Caco-2 (cell line): Measurements from ENCODE around the gene GRK5. TPM values are rescaled to one million over a fixed set of nuclear protein-coding genes. Genes with fewer than 3 reads are reported as not detected.

Experiments used
- BruUV-seq: library from RNA; stranded (reverse); fragments of 400-500 nt; replicated peaks from 2 replicates; lab custom pipeline; 2021; lab: Mats Ljungman, UMichigan
- CTCF ChIA-PET: fragments of 300-600 bp; sonication (Branson Sonifier 250); formaldehyde crosslinking; loops from one replicate; lab custom pipeline; 2022; ENCODE audit warnings: antibody characterized with exemption; lab: Charles Lee
- POLR2A ChIA-PET: fragments of 300-600 bp; sonication (Branson Sonifier 250); formaldehyde crosslinking; loops from one replicate; lab custom pipeline; 2022; ENCODE audit warnings: antibody characterized with exemption; lab: Charles Lee
- DNase-seq, 2 experiments: peaks; one replicate each; pipeline versions ENCODE4 v3.0.0 to v3.0.0-alpha.2; 2020 to 2022
- H3K27me3 ChIP-seq: replicated peaks from 2 replicates; pipeline ENCODE4 v1.6.0; 2011; ENCODE audit warnings: low read length; ENCODE audit not compliant: control insufficient read depth, insufficient read depth
- H3K36me3 ChIP-seq: 2 replicates; pipeline ENCODE4 v1.5.1; 2011; ENCODE audit warnings: low read length; ENCODE audit not compliant: control insufficient read depth, insufficient read depth
- H3K4me1 ChIP-seq: fragments of 250-450 bp; sonication (Bioruptor Pico); 2 replicates; pipeline ENCODE4 v1.5.1; 2020; ENCODE audit warnings: mild to moderate bottlenecking
- H3K4me3 ChIP-seq: 2 replicates; pipeline ENCODE4 v1.5.1; 2011; ENCODE audit warnings: low read depth, mild to moderate bottlenecking, control low read depth, low read length
- H3K9me3 ChIP-seq: fragments of 250-450 bp; sonication (Bioruptor Pico); 2 replicates; pipeline ENCODE4 v1.5.1; 2020; ENCODE audit warnings: mild to moderate bottlenecking, moderate library complexity
- H3K27ac Mint-ChIP-seq: one replicate; pipeline ENCODE4 v1.8.0; 2022; ENCODE audit warnings: mixed read lengths; ENCODE audit not compliant: unreplicated experiment
- H3K27me3 Mint-ChIP-seq: one replicate; pipeline ENCODE4 v1.8.0; 2022; ENCODE audit warnings: mixed read lengths; ENCODE audit not compliant: insufficient read depth, unreplicated experiment
- H3K36me3 Mint-ChIP-seq: one replicate; pipeline ENCODE4 v1.8.0; 2022; ENCODE audit warnings: mild to moderate bottlenecking, mixed read lengths; ENCODE audit not compliant: insufficient read depth, unreplicated experiment
- H3K4me1 Mint-ChIP-seq: one replicate; pipeline ENCODE4 v1.8.0; 2022; ENCODE audit warnings: low read depth, mixed read lengths; ENCODE audit not compliant: unreplicated experiment
- H3K4me3 Mint-ChIP-seq: one replicate; pipeline ENCODE4 v1.8.0; 2022; ENCODE audit warnings: mild to moderate bottlenecking, moderate library complexity, mixed read lengths; ENCODE audit not compliant: unreplicated experiment
- H3K9me3 Mint-ChIP-seq: one replicate; pipeline ENCODE4 v1.8.0; 2022; ENCODE audit warnings: mixed read lengths; ENCODE audit not compliant: unreplicated experiment
- CTCF ChIP-seq, 2 experiments: fragments of 200-600 bp in 1 of 2; IDR thresholded peaks; 1 replicate in 1 of 2; 2 replicates in 1 of 2; pipeline versions ENCODE4 v1.5.1 to v1.8.0; 2011 to 2022; ENCODE audit warnings: antibody characterized with exemption in 1 of 2, control low read depth in 1 of 2, inconsistent platforms in 1 of 2, low read depth in 1 of 2, low read length in 1 of 2, mild to moderate bottlenecking in 1 of 2, moderate library complexity in 1 of 2; ENCODE audit not compliant: insufficient read depth in 1 of 2, severe bottlenecking in 1 of 2, unreplicated experiment in 1 of 2
- intact Hi-C: fragments of 100-400 bp; cut with micrococcal nuclease; formaldehyde crosslinking; loops from one replicate; pipeline ENCODE4 v1.10.0; 2022; ENCODE audit not compliant: unreplicated experiment
- total RNA-seq: library from RNA; stranded (reverse); gene quantifications from 2 replicates; pipeline ENCODE4 v1.2.3, GENCODE V29; 2022

The GRK5 gene
- total RNA-seq, 1 experiment from 2014 or later = 7.7 TPM

GRCh38 chr10:119316002-119316358 is 108.6 kb downstream of the GRK5 start:
- Mint-ChIP-seq H3K4me1 (peaks cover 51% of the 10 kb centered on the region), H3K36me3 (peaks cover 5% of the 10 kb centered on the region), H3K4me3 (no peak overlapping the region), H3K27me3 (no peaks in the 10 kb centered on the region), H3K27ac (peak overlapping the region; percentile 97), H3K9me3 (peaks cover 10% of the 10 kb centered on the region)
- CTCF ChIA-PET = interaction anchor here (1.0 kb wide), 1 partner anchor 117 kb away, joined by 3 read pairs; no protein-coding TSS in a partner anchor
- Histone ChIP-seq H3K27me3 (no peaks in the 10 kb centered on the region), H3K9me3 (no peaks in the 10 kb centered on the region), H3K4me3 (no peak overlapping the region), H3K36me3 (no peaks in the 10 kb centered on the region; the same call in 1 of the 2 replicates), H3K4me1 (peaks cover 51% of the 10 kb centered on the region)
- no peak for DNase-seq
- POLR2A ChIA-PET = interaction anchor here (0.6 kb wide), 1 partner anchor 104 kb away, joined by 3 read pairs; no protein-coding TSS in a partner anchor
- no peak for TF ChIP-seq CTCF (IDR thresholded peaks at IDR 0.05; ENCODE audit: insufficient read depth in 1 of 2, low read depth in 1 of 2, low read length in 1 of 2, severe bottlenecking in 1 of 2, unreplicated experiment in 1 of 2)
- BruUV-seq = no TSS peak
- intact Hi-C loops = loop anchor here (2.0 to 10.0 kb wide), 4 partner anchors 25 to 109 kb away; partner anchors contain the start of gene GRK5

GRCh38 chr10:119316729-119317097 is 109.3 kb downstream of the GRK5 start:
- Mint-ChIP-seq H3K36me3 (peaks cover 5% of the 10 kb centered on the region), H3K9me3 (peaks cover 10% of the 10 kb centered on the region), H3K27ac (peak overlapping the region; percentile 97), H3K27me3 (no peaks in the 10 kb centered on the region), H3K4me1 (peaks cover 51% of the 10 kb centered on the region), H3K4me3 (peak overlapping the region; percentile 59)
- POLR2A ChIA-PET = no interaction called here
- H3K4me1 ChIP-seq = peaks cover 51% of the 10 kb centered on the region
- peak; percentile 74 to 85 for DNase-seq
- no peaks in the 10 kb centered on the region for H3K9me3 ChIP-seq
- H3K27me3 ChIP-seq = no peaks in the 10 kb centered on the region
- no peaks in the 10 kb centered on the region; the same call in 1 of the 2 replicates for H3K36me3 ChIP-seq
- BruUV-seq = TSS peak; percentile 57
- TF ChIP-seq CTCF (IDR thresholded peaks at IDR 0.05; ENCODE audit: insufficient read depth in 1 of 2, low read depth in 1 of 2, low read length in 1 of 2, severe bottlenecking in 1 of 2, unreplicated experiment in 1 of 2) = no peak
- intact Hi-C loops = loop anchor here (2.0 to 10.0 kb wide), 4 partner anchors 26 to 109 kb away; partner anchors contain the start of gene GRK5
- no peak overlapping the region for H3K4me3 ChIP-seq
- CTCF ChIA-PET = interaction anchor here (1.0 kb wide), 1 partner anchor 117 kb away, joined by 3 read pairs; no protein-coding TSS in a partner anchor

- no peaks in the 10 kb centered on the region; the same call in 1 of the 2 replicates for H3K36me3 ChIP-seq
- H3K4me3 Mint-ChIP-seq = no peak overlapping the region
- H3K4me1 Mint-ChIP-seq = peaks cover 62% of the 10 kb centered on the region
- intact Hi-C loops = loop anchor here (5.0 to 10.0 kb wide), 3 partner anchors 66 to 111 kb away; partner anchors contain the start of gene GRK5
- H3K27me3 Mint-ChIP-seq = no peaks in the 10 kb centered on the region
- TF ChIP-seq CTCF (IDR thresholded peaks at IDR 0.05; ENCODE audit: insufficient read depth in 1 of 2, low read depth in 1 of 2, low read length in 1 of 2, severe bottlenecking in 1 of 2, unreplicated experiment in 1 of 2) = no peak
- no peaks in the 10 kb centered on the region for H3K27me3 ChIP-seq
- H3K9me3 Mint-ChIP-seq = no peaks in the 10 kb centered on the region
- POLR2A ChIA-PET = no interaction called here
- CTCF ChIA-PET = no interaction called here
- no peaks in the 10 kb centered on the region for H3K9me3 ChIP-seq
- DNase-seq = no peak
- BruUV-seq = no TSS peak
- H3K4me3 ChIP-seq = no peak overlapping the region
- H3K4me1 ChIP-seq = peaks cover 66% of the 10 kb centered on the region
- peak overlapping the region; percentile 97 for H3K27ac Mint-ChIP-seq
- H3K36me3 Mint-ChIP-seq = peaks cover 5% of the 10 kb centered on the region
Observed at GRCh38 chr10:119318411-119319160, 111.2 kb downstream of the GRK5 start.
